ENCODE data around the gene NSUN7. TPM values are rescaled to one million over a fixed set of nuclear protein-coding genes. Genes with fewer than 3 reads are reported as not detected.

NSUN7 gene
- total RNA-seq, 2 experiments from 2014 or later: 0.16 to 0.23 TPM

DNA sequence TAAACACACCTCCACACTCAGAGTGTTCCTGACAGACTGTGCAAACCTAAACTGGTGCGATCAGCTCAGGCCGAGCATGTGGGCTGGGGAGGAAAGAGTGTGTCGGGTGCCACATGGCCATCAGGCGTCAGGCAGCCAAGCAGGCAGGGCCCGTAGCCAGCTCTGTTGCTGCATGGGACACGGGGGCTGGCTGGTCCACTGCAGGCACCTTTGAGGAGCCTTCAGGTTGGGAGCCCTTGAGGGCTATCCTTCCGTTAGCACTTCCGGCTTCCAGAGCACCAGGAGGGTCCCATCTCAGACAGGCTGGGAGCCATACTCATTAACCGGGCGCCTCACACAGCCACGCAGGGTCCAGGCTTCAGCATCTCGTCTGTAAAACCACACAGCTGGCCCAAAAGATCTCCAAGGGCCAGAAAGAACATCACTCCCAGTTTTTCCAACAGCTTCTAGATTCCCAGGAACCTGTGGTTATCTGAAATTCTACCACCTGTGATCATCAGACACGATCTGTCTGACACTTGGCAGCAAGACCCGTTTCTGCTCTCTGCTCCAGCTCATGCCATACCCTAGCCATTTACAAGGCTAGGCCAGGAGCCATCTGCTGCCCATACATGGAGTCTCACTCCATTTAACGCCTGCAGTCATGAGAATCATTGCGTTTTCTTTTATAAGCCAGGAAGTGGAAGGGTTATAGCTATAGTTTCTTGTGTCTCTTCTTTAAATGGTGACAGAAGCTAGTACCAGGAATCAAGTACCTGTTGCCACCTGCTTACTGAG is 87.5 kb downstream of the NSUN7 start:
- POLR2A ChIA-PET: no interaction called here
- H3K27ac Mint-ChIP-seq: no peak overlapping the region
- no peaks in the 10 kb centered on the region for H3K9me3 Mint-ChIP-seq (ENCODE audit: low read depth)
- peaks cover 5% of the 10 kb centered on the region for H3K4me1 Mint-ChIP-seq
- ATAC-seq (no peak), DNase-seq (no peak)
- H3K27me3 Mint-ChIP-seq: no peaks in the 10 kb centered on the region
- H3K4me3 Mint-ChIP-seq: no peak overlapping the region
- CTCF ChIA-PET: interaction anchor here (0.7 to 1.2 kb wide), 2 partner anchors 12 to 589 kb away, joined by 3 to 4 read pairs; no protein-coding TSS in a partner anchor
- no peaks in the 10 kb centered on the region for H3K36me3 Mint-ChIP-seq (ENCODE audit: low read depth)
- intact Hi-C loops (cut with DNase I, micrococcal nuclease): no loop called here

DNA sequence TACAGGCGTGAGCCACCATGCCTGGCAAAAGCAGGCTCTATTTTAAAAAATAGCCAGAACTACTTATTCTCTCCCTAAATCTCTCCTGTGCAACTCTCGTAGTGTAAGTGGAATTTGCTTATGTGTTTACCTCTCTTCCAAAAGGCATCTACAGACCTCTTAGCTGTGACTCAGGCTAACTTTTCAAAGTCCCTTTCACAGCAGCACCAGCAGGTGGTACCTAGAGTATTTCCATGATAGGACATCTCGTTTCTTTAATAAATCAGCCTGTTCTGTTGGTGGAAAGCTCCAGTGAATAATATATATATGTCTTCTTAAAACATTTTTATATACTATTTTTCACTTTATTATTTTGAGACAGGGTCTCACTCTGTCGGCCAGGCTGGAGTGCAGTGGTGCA is 89.0 kb downstream of the NSUN7 start:
- H3K36me3 Mint-ChIP-seq (ENCODE audit: low read depth): no peaks in the 10 kb centered on the region
- no peak overlapping the region for H3K4me3 Mint-ChIP-seq
- ATAC-seq (no peak), DNase-seq (no peak)
- ChIA-PET POLR2A (no interaction called here), CTCF (interaction anchor here (0.9 to 4.3 kb wide), 4 partner anchors 11 to 86 kb away, joined by 3 to 30 read pairs (median 14); no protein-coding TSS in a partner anchor)
- H3K27me3 Mint-ChIP-seq: peaks cover 3% of the 10 kb centered on the region
- H3K4me1 Mint-ChIP-seq: peaks cover 5% of the 10 kb centered on the region
- intact Hi-C loops (cut with DNase I, micrococcal nuclease): no loop called here
- H3K27ac Mint-ChIP-seq: no peak overlapping the region
- H3K9me3 Mint-ChIP-seq (ENCODE audit: low read depth): no peaks in the 10 kb centered on the region

DNA sequence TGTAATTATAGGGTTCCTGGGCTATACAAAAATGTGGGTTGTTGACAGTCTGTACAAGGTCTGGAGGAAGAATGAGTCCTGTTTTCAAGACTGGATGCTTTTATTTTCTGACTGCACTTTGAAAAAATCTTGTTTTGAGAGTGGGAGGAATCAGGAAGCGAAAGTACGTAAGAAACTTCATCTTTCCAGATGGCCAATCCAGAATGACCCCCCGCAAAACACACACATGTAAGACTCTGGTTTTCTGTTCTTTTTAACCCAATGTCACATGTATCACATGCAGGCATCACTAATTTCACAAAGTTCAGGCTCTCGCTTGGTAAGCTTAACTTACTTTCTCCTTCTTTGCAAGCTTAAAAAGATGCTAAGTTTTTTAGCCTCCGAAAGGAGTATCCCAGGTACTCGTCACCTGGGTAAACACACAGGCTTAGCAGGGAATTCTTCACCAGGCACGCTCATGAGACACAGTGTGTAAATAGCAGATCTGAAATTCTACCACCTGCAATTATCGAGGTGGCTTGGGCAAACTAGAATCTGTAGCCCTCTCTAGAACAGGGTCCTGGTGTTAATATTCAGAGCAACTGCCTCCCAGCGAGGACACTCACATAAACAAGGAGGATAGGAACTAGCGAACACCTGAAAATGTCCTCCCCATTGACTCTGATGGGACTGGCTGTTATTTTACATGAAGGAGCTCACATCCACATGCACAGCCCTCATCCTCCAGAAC is 90.7 kb downstream of the NSUN7 start:
- intact Hi-C loops (cut with DNase I, micrococcal nuclease): loop anchor here (2.0 to 5.0 kb wide), 4 partner anchors 57 to 783 kb away; partner anchors contain the start of gene N4BP2 (in 1 of the 2)
- no peak overlapping the region for H3K4me3 Mint-ChIP-seq
- peaks cover 5% of the 10 kb centered on the region for H3K27me3 Mint-ChIP-seq
- POLR2A ChIA-PET: no interaction called here
- no peaks in the 10 kb centered on the region for H3K36me3 Mint-ChIP-seq (ENCODE audit: low read depth)
- DNase-seq: no peak
- no peaks in the 10 kb centered on the region for H3K9me3 Mint-ChIP-seq (ENCODE audit: low read depth)
- no peak for ATAC-seq
- H3K4me1 Mint-ChIP-seq: peaks cover 5% of the 10 kb centered on the region
- H3K27ac Mint-ChIP-seq: no peak overlapping the region
- CTCF ChIA-PET: interaction anchor here (0.7 to 4.3 kb wide), 21 partner anchors 9 to 512 kb away, joined by 3 to 30 read pairs (median 5); no protein-coding TSS in a partner anchor

DNA sequence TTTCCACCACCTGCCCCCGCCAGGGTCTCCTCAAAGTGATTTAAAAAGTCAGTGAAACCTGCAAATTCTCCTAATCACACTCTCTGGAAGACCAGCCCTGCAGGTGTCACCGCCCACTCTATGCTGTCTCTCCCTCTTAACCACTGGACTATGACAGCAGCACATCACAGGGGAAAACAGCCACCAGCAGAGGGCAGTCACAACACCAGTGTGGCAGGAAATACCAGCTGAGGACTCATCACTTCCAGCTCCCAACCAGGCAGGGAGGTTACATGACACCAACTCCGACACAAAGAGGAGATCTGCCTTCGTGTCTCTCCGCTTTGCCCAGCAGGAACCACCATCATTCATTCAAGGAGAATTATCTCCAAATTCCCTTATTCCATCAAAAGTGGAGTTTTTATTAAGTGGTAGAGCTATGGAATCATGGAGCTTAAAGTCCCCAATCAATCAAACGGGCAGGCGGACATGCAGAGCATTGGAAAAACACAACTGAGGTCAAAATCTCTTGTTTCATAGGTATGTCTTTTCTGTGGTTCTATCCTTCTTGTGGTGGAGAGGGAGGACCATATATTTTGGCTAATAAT is 91.3 kb downstream of the NSUN7 start:
- no peaks in the 10 kb centered on the region for H3K36me3 Mint-ChIP-seq (ENCODE audit: low read depth)
- ATAC-seq (peak; percentile 97), DNase-seq (peak; percentile 93)
- intact Hi-C loops (cut with DNase I, micrococcal nuclease): loop anchor here (1.0 to 5.0 kb wide), 5 partner anchors 56 to 784 kb away; partner anchors contain the start of gene N4BP2 (in 1 of the 2)
- no peaks in the 10 kb centered on the region for H3K9me3 Mint-ChIP-seq (ENCODE audit: low read depth)
- CTCF ChIA-PET: interaction anchor here (0.5 to 4.3 kb wide), 29 partner anchors 8 to 1312 kb away, joined by 3 to 30 read pairs (median 4); no protein-coding TSS in a partner anchor
- peaks cover 5% of the 10 kb centered on the region for H3K4me1 Mint-ChIP-seq
- POLR2A ChIA-PET: no interaction called here
- H3K4me3 Mint-ChIP-seq: no peak overlapping the region
- H3K27me3 Mint-ChIP-seq: peaks cover 6% of the 10 kb centered on the region
- no peak overlapping the region for H3K27ac Mint-ChIP-seq

DNA sequence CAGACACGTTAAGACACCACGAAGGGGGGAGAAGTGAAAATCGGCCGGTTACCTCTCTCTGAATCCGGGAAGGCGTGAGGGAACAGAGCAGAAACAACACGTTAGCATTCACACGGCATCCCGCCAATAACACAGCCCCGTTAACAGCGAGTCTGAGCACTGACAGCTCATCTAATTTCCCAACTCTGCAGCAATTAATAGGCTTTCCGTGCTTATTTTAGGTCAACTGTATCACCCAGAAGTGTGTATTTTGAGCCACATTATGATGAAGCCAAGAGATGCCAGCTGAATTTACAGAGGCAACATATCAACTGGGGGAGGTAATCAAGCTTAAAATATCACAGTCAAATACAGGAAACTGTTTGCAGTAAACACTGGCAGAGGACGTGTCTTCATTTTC is 92.6 kb downstream of the NSUN7 start:
- DNase-seq (no peak), ATAC-seq (no peak)
- H3K36me3 Mint-ChIP-seq (ENCODE audit: low read depth): no peaks in the 10 kb centered on the region
- H3K4me3 Mint-ChIP-seq: no peak overlapping the region
- no peaks in the 10 kb centered on the region for H3K9me3 Mint-ChIP-seq (ENCODE audit: low read depth)
- ChIA-PET POLR2A (no interaction called here), CTCF (interaction anchor here (0.8 to 4.3 kb wide), 6 partner anchors 15 to 83 kb away, joined by 3 to 30 read pairs (median 13); no protein-coding TSS in a partner anchor)
- H3K27me3 Mint-ChIP-seq: peaks cover 8% of the 10 kb centered on the region
- intact Hi-C loops (cut with DNase I, micrococcal nuclease): loop anchor here (5.0 kb wide), 3 partner anchors 55 to 785 kb away; partner anchors contain the start of gene N4BP2 (in 1 of the 2)
- no peak overlapping the region for H3K27ac Mint-ChIP-seq
- peaks cover 5% of the 10 kb centered on the region for H3K4me1 Mint-ChIP-seq

DNA sequence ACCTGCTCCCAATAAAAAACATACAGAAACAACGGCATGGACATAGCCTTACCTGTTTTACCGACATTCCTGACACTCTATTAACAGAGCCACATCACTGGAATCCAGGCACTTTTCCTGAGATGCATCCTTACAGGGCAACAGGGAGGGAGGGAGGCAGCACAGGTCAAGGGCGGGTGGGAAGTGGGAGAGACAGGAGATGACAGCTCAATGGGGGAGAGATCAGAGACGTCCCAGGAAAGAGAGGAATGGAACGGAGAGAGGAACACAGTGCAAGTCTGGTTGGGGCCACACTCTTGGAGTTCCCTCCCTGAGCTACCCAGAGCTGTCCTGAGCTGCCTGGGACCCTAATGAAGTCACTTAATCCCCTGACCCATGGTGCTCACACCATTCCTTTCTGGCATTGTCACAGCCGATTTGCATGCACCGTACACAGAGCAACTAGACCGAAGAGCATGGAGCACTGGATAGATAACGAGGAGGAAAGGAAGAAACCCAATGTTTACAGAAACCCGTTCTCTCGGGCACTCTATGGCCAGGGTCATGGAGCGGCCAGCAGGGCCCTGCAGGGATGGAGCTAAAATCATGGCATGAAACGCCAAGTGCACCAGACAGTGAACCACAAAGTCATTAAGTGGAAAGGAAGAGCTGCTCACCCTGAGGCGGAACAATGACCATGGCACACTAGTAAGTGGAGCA is 93.1 kb downstream of the NSUN7 start:
- Mint-ChIP-seq H3K27ac (no peak overlapping the region), H3K27me3 (peaks cover 8% of the 10 kb centered on the region), H3K9me3 (ENCODE audit: low read depth) (no peaks in the 10 kb centered on the region), H3K4me3 (no peak overlapping the region), H3K4me1 (peaks cover 5% of the 10 kb centered on the region), H3K36me3 (ENCODE audit: low read depth) (no peaks in the 10 kb centered on the region)
- ChIA-PET POLR2A (no interaction called here), CTCF (interaction anchor here (0.5 to 3.0 kb wide), 15 partner anchors 22 to 1374 kb away, joined by 3 to 24 read pairs (median 3); no protein-coding TSS in a partner anchor)
- intact Hi-C loops (cut with DNase I, micrococcal nuclease): loop anchor here (1.0 to 5.0 kb wide), 4 partner anchors 54 to 786 kb away; partner anchors contain the start of gene N4BP2 (in 1 of the 2)
- ATAC-seq (no peak), DNase-seq (no peak)

DNA sequence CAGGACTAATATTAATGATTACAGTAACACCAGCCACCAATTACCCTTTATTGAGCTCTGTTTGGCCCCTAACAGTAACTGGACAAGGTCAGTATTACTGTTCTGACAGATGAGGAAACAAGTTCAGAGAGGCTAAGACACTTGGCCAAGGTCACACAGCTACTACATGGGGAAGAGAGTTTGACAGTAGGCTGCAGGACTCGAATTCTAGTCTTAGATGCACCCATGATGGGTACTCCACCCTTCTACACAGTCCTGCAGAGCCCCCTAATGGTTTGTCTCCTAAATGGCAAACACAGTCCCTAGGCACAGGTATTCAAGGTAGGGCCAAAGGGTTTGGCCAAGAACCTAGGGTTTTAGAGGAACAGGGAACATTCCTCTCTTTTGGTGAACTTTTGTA is 93.9 kb downstream of the NSUN7 start:
- H3K9me3 Mint-ChIP-seq (ENCODE audit: low read depth): no peaks in the 10 kb centered on the region
- ChIA-PET POLR2A (no interaction called here), CTCF (interaction anchor here (0.6 to 1.7 kb wide), 11 partner anchors 20 to 1374 kb away, joined by 3 to 10 read pairs (median 3); no protein-coding TSS in a partner anchor)
- H3K36me3 Mint-ChIP-seq (ENCODE audit: low read depth): no peaks in the 10 kb centered on the region
- peaks cover 9% of the 10 kb centered on the region for H3K27me3 Mint-ChIP-seq
- H3K4me1 Mint-ChIP-seq: peaks cover 5% of the 10 kb centered on the region
- DNase-seq (peak; percentile 58), ATAC-seq (peak; percentile 77)
- H3K4me3 Mint-ChIP-seq: no peak overlapping the region
- intact Hi-C loops (cut with DNase I, micrococcal nuclease): loop anchor here (1.0 to 5.0 kb wide), 4 partner anchors 54 to 786 kb away; partner anchors contain the start of gene N4BP2 (in 1 of the 2)
- H3K27ac Mint-ChIP-seq: no peak overlapping the region

DNA sequence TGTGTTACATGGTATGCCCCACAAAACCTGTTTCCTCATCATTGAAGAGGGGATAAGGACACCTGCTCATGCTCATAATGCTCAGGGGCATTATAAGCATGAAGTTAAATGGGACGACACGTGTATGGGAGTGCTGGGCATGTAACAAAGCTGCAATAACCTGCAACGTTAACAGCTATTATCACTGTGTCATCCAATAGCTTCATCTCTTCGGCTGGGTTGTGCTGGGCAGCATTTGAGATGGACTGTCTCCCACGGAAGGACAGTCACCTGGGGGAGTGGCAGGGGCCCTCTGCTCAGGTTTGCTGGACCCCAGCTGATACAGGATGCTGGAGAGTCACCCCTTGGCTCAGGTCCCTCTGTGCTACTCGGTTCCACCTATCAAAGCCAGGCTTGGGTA is 94.5 kb downstream of the NSUN7 start:
- ATAC-seq (no peak), DNase-seq (no peak)
- Mint-ChIP-seq H3K9me3 (ENCODE audit: low read depth) (no peaks in the 10 kb centered on the region), H3K4me3 (no peak overlapping the region), H3K4me1 (peaks cover 5% of the 10 kb centered on the region), H3K36me3 (ENCODE audit: low read depth) (no peaks in the 10 kb centered on the region), H3K27ac (no peak overlapping the region), H3K27me3 (peaks cover 13% of the 10 kb centered on the region)
- POLR2A ChIA-PET: no interaction called here
- CTCF ChIA-PET: interaction anchor here (1.3 to 1.7 kb wide), 4 partner anchors 20 to 519 kb away, joined by 3 to 10 read pairs (median 6); no protein-coding TSS in a partner anchor
- intact Hi-C loops (cut with DNase I, micrococcal nuclease): loop anchor here (5.0 kb wide), 3 partner anchors 53 to 787 kb away; partner anchors contain the start of gene N4BP2 (in 1 of the 2)

DNA sequence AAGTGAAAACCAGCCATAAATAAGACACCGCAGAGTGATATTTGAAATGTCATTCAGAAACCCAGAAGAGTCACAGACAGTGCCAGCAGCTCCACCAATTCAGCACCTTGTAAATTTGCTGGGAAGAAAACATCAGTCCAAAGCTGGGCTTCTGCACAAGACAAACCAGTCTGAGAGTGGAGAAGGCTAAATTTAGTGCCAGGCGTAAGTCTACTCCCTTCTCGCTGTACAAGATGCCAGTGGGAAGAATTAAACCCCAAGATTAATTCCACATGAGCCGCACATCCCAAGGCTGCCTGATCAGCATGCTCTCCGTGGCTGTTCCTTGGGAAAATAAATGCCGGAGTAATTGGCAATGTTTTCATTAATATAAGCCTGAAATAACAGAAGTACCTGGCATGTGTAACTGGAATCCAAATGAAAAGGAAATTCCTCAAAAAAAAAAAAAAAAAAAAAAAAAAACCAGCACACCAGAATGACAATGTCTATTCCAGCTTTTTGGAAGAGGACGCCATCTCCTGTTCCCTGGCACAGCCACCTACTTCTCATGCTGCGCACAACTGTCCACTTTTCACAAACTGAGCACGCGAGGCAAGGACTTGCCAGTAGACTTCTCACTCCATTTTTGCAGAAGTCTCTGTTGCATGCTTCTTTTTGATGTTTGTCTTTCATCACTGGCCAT is 95.5 kb downstream of the NSUN7 start:
- peaks cover 5% of the 10 kb centered on the region for H3K4me1 Mint-ChIP-seq
- CTCF ChIA-PET: interaction anchor here (0.6 to 1.4 kb wide), 4 partner anchors 14 to 70 kb away, joined by 3 to 4 read pairs (median 3); no protein-coding TSS in a partner anchor
- H3K27me3 Mint-ChIP-seq: peaks cover 13% of the 10 kb centered on the region
- intact Hi-C loops (cut with DNase I, micrococcal nuclease): no loop called here
- ATAC-seq: no peak
- H3K36me3 Mint-ChIP-seq (ENCODE audit: low read depth): no peaks in the 10 kb centered on the region
- DNase-seq: no peak
- no peak overlapping the region for H3K4me3 Mint-ChIP-seq
- POLR2A ChIA-PET: no interaction called here
- H3K9me3 Mint-ChIP-seq (ENCODE audit: low read depth): no peaks in the 10 kb centered on the region
- H3K27ac Mint-ChIP-seq: no peak overlapping the region

GRCh38 chr4:40846532-40846931 is 96.8 kb downstream of the NSUN7 start:
- no peaks in the 10 kb centered on the region for H3K4me1 Mint-ChIP-seq
- H3K36me3 Mint-ChIP-seq (ENCODE audit: low read depth): no peaks in the 10 kb centered on the region
- no peak for DNase-seq
- no peak overlapping the region for H3K27ac Mint-ChIP-seq
- H3K9me3 Mint-ChIP-seq (ENCODE audit: low read depth): no peaks in the 10 kb centered on the region
- H3K4me3 Mint-ChIP-seq: no peak overlapping the region
- ChIA-PET POLR2A (interaction anchor here (0.6 kb wide), 2 partner anchors 89 to 860 kb away, joined by 3 to 4 read pairs; no protein-coding TSS in a partner anchor), CTCF (interaction anchor here (0.8 kb wide), 1 partner anchor 529 kb away, joined by 3 read pairs; no protein-coding TSS in a partner anchor)
- intact Hi-C loops (cut with DNase I, micrococcal nuclease): no loop called here
- no peak for ATAC-seq
- peaks cover 16% of the 10 kb centered on the region for H3K27me3 Mint-ChIP-seq
